ENCODE data around the gene TBC1D17.

- TF ChIP-seq CTCF (IDR thresholded peaks at IDR 0.05) (no peak), POLR2AphosphoS5 (IDR thresholded peaks at IDR 0.05) (no peak), POLR2A (IDR thresholded peaks at IDR 0.05) (no peak)
Observed at GRCh38 chr19:49887037-49887664, 9.6 kb downstream of the TBC1D17 start.

Data from breast epithelium (tissue), 3 donors.